ENCODE measurements around the gene ARHGEF4.
A peak's percentile ranks its signal among the peaks of the same experiment; 100 is the strongest.
"Not testable (repeated sequence)": the region's sequence is repeated elsewhere in the genome, so short reads cannot be mapped to it uniquely, and the experiment has no call there.

Gene ARHGEF4

GRCh38 chr2:131056932-131057287, 220.2 kb downstream of the ARHGEF4 start:
- DNase-seq, result no peak

GRCh38 chr2:131058214-131058843, 221.6 kb downstream of the ARHGEF4 start:
- DNase-seq, result no peak

GRCh38 chr2:131058920-131059319, 222.2 kb downstream of the ARHGEF4 start:
- DNase-seq, result no peak

GRCh38 chr2:131063501-131064283, 227.0 kb downstream of the ARHGEF4 start:
- DNase-seq, result no peak

- no peak for DNase-seq
Measured at GRCh38 chr2:131064589-131065512, 228.1 kb downstream of the ARHGEF4 start.

- no peak for DNase-seq
Measured at GRCh38 chr2:131067465-131068125, 230.9 kb downstream of the ARHGEF4 start.

- DNase-seq, result not testable (repeated sequence)
Measured at GRCh38 chr2:131068172-131068571, 231.5 kb downstream of the ARHGEF4 start.

- not testable (repeated sequence) for DNase-seq
Measured at GRCh38 chr2:131075578-131075977, 238.9 kb downstream of the ARHGEF4 start.

- no peak for DNase-seq
Measured at GRCh38 chr2:131076707-131077106, 240.0 kb downstream of the ARHGEF4 start.

- no peak for DNase-seq
Measured at GRCh38 chr2:131077182-131077846, 240.6 kb downstream of the ARHGEF4 start.

GRCh38 chr2:131077966-131078365, 241.3 kb downstream of the ARHGEF4 start:
- no peak for DNase-seq

- DNase-seq, result not testable (repeated sequence)
Measured at GRCh38 chr2:131079931-131080330, 243.2 kb downstream of the ARHGEF4 start.

GRCh38 chr2:131081190-131081589, 244.5 kb downstream of the ARHGEF4 start:
- DNase-seq, result no peak

- no peak for DNase-seq
Measured at GRCh38 chr2:131085646-131086045, 248.9 kb downstream of the ARHGEF4 start.

GRCh38 chr2:131092458-131093005, 255.8 kb downstream of the ARHGEF4 start:
- no peak for DNase-seq

GRCh38 chr2:131093006-131093695, 256.4 kb downstream of the ARHGEF4 start, which contains the start of gene FAM168B:
TSS of gene FAM168B (minus strand) at chr2:131093460. CDS start at chr2:131082646, 10,814 bp downstream.
- DNase-seq, result peak; percentile 89

- DNase-seq, result peak; percentile 69
Measured at GRCh38 chr2:131093696-131094462, 257.2 kb downstream of the ARHGEF4 start.

- no peak for DNase-seq
Measured at GRCh38 chr2:131094463-131095281, 258.0 kb downstream of the ARHGEF4 start.

Measured in NCI-H774 (cell line).